ENCODE data around the gene BCAS3.
"Not testable (repeated sequence)": the region's sequence is repeated elsewhere in the genome, so short reads cannot be mapped to it uniquely, and the experiment has no call there.

The BCAS3 gene

DNA sequence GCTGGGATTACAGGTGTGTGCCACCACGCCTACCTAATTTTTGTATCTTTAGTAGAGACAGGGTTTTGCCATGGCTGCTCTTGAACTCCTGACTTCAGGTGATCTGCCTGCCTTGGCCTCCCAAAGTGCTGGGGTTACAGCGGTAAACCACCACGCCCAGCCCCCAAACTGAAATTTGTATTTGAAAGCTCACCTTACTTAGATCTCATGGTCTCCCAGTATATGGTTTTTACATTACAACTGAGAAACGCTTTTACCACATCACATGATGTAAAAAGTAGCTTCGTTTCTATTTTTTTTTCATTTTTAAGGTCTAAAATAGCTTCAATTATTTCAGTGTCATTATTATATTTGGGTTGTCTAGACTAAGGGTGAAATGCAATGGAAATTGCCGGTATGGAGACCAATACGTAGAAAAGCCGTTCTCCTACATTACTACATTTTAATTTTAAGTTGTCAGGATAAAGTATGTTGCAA, 93.3 kb downstream of the BCAS3 start:
- H4K20me1 ChIP-seq (ENCODE audit: insufficient read depth, low read length): no peaks in the 10 kb centered on the region
- no peak overlapping the region for H3K4me2 ChIP-seq (ENCODE audit: low read length)
- H3K4me1 ChIP-seq (ENCODE audit: insufficient read depth, low read length, severe bottlenecking): peaks cover 6% of the 10 kb centered on the region
- no peaks in the 10 kb centered on the region for H3F3A ChIP-seq (ENCODE audit: insufficient read depth, low read length)
- H3K79me2 ChIP-seq (ENCODE audit: insufficient read depth, low read length): no peaks in the 10 kb centered on the region
- TF ChIP-seq EZH2 (IDR thresholded peaks at IDR 0.05; ENCODE audit: borderline replicate concordance, low read length): no peak
- TF ChIP-seq, protein P1, sequence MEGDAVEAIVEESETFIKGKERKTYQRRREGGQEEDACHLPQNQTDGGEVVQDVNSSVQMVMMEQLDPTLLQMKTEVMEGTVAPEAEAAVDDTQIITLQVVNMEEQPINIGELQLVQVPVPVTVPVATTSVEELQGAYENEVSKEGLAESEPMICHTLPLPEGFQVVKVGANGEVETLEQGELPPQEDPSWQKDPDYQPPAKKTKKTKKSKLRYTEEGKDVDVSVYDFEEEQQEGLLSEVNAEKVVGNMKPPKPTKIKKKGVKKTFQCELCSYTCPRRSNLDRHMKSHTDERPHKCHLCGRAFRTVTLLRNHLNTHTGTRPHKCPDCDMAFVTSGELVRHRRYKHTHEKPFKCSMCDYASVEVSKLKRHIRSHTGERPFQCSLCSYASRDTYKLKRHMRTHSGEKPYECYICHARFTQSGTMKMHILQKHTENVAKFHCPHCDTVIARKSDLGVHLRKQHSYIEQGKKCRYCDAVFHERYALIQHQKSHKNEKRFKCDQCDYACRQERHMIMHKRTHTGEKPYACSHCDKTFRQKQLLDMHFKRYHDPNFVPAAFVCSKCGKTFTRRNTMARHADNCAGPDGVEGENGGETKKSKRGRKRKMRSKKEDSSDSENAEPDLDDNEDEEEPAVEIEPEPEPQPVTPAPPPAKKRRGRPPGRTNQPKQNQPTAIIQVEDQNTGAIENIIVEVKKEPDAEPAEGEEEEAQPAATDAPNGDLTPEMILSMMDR (IDR thresholded peaks at IDR 0.05; ENCODE audit: low read length): no peak
- no peaks in the 10 kb centered on the region for H3K9me3 ChIP-seq (ENCODE audit: low read length)
- H2AFZ ChIP-seq (ENCODE audit: low read length): no peak overlapping the region
- H3K4me3 ChIP-seq (ENCODE audit: low read depth, low read length, poor library complexity, severe bottlenecking): no peak overlapping the region
- no peaks in the 10 kb centered on the region for H3K9me2 ChIP-seq (ENCODE audit: low read depth, low read length)
- no peaks in the 10 kb centered on the region for H3K36me3 ChIP-seq (ENCODE audit: insufficient read depth, low read length)
- H3K27ac ChIP-seq (ENCODE audit: low read depth, low read length, poor library complexity, severe bottlenecking): no peak overlapping the region
- no peaks in the 10 kb centered on the region for H3K27me3 ChIP-seq (ENCODE audit: insufficient read depth, low read length)
- H3K9ac ChIP-seq (ENCODE audit: low read length): no peak overlapping the region

DNA sequence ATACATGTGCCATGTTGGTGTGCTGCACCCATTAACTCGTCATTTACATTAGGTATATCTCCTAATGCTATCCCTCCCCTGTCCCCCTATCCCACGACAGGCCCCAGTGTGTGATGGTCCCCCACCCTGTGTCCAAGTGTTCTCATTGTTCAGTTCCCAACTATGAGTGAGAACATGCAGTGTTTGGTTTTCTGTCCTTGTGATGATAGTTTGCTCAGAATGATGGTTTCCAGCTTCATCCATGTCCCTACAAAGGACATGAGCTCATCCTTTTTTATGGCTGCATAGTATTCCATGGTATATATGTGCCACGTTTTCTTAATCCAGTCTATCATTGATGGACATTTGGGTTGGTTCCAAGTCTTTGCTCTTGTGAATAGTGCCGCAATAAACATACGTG, 94.0 kb downstream of the BCAS3 start:
- H3K4me2 ChIP-seq (ENCODE audit: low read length); H3K9ac ChIP-seq (ENCODE audit: low read length); H3F3A ChIP-seq (ENCODE audit: insufficient read depth, low read length); H3K36me3 ChIP-seq (ENCODE audit: insufficient read depth, low read length); H3K79me2 ChIP-seq (ENCODE audit: insufficient read depth, low read length); H2AFZ ChIP-seq (ENCODE audit: low read length); H3K9me2 ChIP-seq (ENCODE audit: low read depth, low read length); H3K27ac ChIP-seq (ENCODE audit: low read depth, low read length, poor library complexity, severe bottlenecking); H3K9me3 ChIP-seq (ENCODE audit: low read length); H3K4me1 ChIP-seq (ENCODE audit: insufficient read depth, low read length, severe bottlenecking); H3K4me3 ChIP-seq (ENCODE audit: low read depth, low read length, poor library complexity, severe bottlenecking); H3K27me3 ChIP-seq (ENCODE audit: insufficient read depth, low read length); H4K20me1 ChIP-seq (ENCODE audit: insufficient read depth, low read length): not testable (repeated sequence)

DNA sequence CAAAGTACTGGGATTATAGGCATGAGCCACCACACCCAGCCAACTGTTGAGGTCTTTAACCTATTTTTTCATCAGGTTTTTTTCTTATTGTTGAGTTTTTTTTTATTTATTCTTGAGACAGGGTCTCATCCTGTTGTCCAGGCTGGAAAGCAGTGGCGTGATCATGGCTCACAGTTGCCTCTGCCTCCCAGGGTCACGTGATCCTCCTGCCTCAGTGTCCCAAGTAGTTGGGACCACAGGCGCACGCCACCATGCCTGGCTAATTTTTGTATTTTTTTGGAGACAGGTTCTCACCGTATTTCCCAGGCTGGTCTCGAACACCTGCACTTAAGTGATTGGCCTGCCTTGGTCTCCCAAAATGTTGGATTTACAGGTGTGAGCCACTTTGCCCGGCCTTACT, 95.9 kb downstream of the BCAS3 start:
- no peaks in the 10 kb centered on the region for H3K4me1 ChIP-seq (ENCODE audit: insufficient read depth, low read length, severe bottlenecking)
- TF ChIP-seq EZH2 (IDR thresholded peaks at IDR 0.05; ENCODE audit: borderline replicate concordance, low read length): no peak
- TF ChIP-seq, protein P1 (IDR thresholded peaks at IDR 0.05; ENCODE audit: low read length): no peak
- no peak overlapping the region for H3K27ac ChIP-seq (ENCODE audit: low read depth, low read length, poor library complexity, severe bottlenecking)
- H3K79me2 ChIP-seq (ENCODE audit: insufficient read depth, low read length): no peaks in the 10 kb centered on the region
- no peak overlapping the region for H2AFZ ChIP-seq (ENCODE audit: low read length)
- no peak overlapping the region for H3K4me3 ChIP-seq (ENCODE audit: low read depth, low read length, poor library complexity, severe bottlenecking)
- no peaks in the 10 kb centered on the region for H3K27me3 ChIP-seq (ENCODE audit: insufficient read depth, low read length)
- H3F3A ChIP-seq (ENCODE audit: insufficient read depth, low read length): no peaks in the 10 kb centered on the region
- no peak overlapping the region for H3K4me2 ChIP-seq (ENCODE audit: low read length)
- H3K9me3 ChIP-seq (ENCODE audit: low read length): no peaks in the 10 kb centered on the region
- H3K36me3 ChIP-seq (ENCODE audit: insufficient read depth, low read length): no peaks in the 10 kb centered on the region
- H4K20me1 ChIP-seq (ENCODE audit: insufficient read depth, low read length): no peaks in the 10 kb centered on the region
- no peaks in the 10 kb centered on the region for H3K9me2 ChIP-seq (ENCODE audit: low read depth, low read length)
- H3K9ac ChIP-seq (ENCODE audit: low read length): no peak overlapping the region

DNA sequence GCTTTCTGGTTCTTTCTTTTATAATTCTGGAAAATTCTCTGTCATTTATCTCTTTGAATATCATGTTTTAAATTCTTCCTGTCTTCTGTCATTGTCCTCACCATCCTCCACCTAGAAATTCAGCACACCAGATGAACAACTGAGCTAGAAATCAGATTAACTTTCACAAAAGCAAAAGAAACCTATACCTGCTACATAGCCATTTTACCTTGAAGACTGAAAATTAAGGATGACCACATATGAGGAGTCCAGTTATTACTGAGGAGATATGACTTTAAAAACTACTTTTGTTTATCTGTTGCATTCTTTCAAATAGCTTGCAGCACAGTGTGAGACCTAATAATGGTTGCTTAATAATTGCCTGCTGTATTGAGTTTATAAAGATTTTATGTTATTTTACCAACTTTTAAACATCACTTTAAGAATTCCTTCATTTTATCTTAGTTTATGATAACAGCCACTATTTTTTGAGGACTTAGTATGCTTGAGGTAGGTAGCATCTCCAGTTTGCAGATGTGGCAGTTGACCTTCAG, 104.3 kb downstream of the BCAS3 start:
- no peaks in the 10 kb centered on the region for H3K9me3 ChIP-seq (ENCODE audit: low read length)
- H3K9ac ChIP-seq (ENCODE audit: low read length): no peak overlapping the region
- H3K36me3 ChIP-seq (ENCODE audit: insufficient read depth, low read length): no peaks in the 10 kb centered on the region
- no peak overlapping the region for H3K27ac ChIP-seq (ENCODE audit: low read depth, low read length, poor library complexity, severe bottlenecking)
- no peak overlapping the region for H3K4me3 ChIP-seq (ENCODE audit: low read depth, low read length, poor library complexity, severe bottlenecking)
- no peaks in the 10 kb centered on the region for H3K9me2 ChIP-seq (ENCODE audit: low read depth, low read length)
- TF ChIP-seq, protein P1 (IDR thresholded peaks at IDR 0.05; ENCODE audit: low read length): no peak
- TF ChIP-seq EZH2 (IDR thresholded peaks at IDR 0.05; ENCODE audit: borderline replicate concordance, low read length): no peak
- no peaks in the 10 kb centered on the region for H3F3A ChIP-seq (ENCODE audit: insufficient read depth, low read length)
- no peaks in the 10 kb centered on the region for H3K79me2 ChIP-seq (ENCODE audit: insufficient read depth, low read length)
- H2AFZ ChIP-seq (ENCODE audit: low read length): no peak overlapping the region
- H4K20me1 ChIP-seq (ENCODE audit: insufficient read depth, low read length): no peaks in the 10 kb centered on the region
- no peaks in the 10 kb centered on the region for H3K27me3 ChIP-seq (ENCODE audit: insufficient read depth, low read length)
- H3K4me2 ChIP-seq (ENCODE audit: low read length): no peak overlapping the region
- H3K4me1 ChIP-seq (ENCODE audit: insufficient read depth, low read length, severe bottlenecking): no peaks in the 10 kb centered on the region

All from OCI-LY1 (cell line).